ENCODE data around the gene ASNSD1.
"Not testable (repeated sequence)": the region's sequence is repeated elsewhere in the genome, so short reads cannot be mapped to it uniquely, and the experiment has no call there.

ASNSD1 gene

DNA sequence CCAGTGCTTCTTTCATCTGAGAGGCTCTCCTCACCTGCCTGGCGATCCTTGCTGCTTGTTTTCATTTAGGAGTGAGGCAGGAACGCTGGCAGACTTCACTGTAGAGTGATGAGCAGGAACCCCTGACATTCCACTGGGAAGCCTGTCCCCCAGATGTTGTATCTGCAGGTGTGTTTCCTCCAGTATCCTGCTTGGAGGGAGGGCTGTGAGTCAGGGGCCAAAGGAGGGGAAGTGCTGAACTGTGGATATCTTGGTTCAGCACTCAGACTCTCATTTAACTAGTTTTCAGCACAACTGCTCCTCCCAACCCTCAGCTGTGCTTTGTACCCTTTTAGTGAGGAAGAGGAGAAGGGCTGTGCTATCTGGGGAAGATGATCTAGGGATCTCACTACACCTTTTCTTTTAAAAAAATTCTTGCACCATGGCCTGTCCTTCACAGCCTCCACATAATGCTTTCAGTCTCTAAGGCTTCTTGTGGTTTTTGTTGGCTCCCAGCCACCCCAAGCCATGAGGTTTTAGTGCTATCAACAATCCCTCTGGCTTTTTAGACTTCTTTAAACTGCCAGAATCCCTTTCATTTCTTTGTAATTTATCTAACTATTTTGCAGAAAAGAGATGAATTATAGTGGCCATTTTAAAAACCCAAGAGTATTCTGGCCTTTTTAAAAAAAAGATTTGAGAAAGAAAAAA lies 24.4 kb downstream of the ASNSD1 start:
- no peak for DNase-seq (ENCODE audit: low read depth, low spot score)

GRCh38 chr2:189687796-189688195 lies 26.5 kb downstream of the ASNSD1 start:
- not testable (repeated sequence) for DNase-seq (ENCODE audit: low read depth, low spot score)

DNA sequence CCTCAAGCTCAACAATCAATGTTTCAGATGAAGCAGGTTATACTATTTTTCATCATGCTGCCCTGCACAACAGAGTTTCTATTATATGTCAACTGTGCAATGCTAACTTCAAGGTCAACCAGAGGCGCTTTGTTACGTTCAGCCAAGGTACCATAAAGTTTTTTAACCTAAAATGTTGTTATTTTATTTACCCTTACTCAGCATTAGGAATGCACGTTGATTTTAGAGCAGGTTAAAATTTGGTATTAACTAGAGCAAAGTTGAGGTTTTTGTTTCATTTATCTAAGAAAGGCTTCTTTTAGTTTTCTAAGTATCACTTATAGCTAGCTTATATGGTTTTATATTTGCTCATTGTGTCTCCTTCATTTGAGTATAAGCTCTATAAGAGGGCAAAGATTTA lies 35.0 kb downstream of the ASNSD1 start:
- DNase-seq (ENCODE audit: low read depth, low spot score): no peak

DNA sequence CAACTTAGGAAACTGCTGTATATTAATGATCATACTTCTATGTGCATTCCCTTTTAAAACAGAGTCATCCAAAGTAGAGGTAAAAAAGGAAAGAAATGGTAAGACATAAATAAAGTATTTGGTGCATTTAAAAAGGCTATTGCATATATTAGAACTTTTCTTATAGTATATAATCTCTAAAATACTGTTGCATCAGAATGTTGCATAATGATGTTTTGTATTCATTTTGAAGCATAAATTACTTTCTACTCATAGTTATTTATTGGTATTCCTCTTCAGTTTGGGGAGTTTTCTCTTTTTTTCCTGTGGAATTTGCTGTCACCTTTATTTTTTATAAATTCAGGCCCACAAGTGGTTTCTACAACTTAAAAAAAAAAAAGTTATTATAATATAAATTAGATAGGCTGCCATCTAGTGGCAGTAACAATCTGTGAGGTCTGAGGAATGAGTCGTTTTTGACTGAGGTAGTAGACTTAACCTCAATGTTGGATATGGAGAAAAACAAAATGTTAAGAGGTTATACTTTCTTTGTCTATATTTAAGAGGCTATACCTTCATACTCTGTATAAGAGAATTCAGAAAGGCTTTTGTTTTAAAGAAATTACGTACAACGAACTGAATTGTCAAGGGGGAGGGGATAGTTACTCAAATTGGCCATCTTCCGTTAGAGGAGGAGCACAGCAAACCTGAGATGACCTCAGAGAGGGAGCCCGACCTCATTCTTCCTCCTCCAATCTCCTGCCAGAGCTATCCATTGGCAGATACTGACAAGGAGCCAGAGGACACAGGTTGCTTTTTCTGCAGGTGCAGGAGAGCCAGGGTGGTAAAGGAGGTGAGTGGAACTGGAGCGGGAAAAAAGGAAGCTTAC lies 37.0 kb downstream of the ASNSD1 start:
- DNase-seq (ENCODE audit: low read depth, low spot score): no peak

DNA sequence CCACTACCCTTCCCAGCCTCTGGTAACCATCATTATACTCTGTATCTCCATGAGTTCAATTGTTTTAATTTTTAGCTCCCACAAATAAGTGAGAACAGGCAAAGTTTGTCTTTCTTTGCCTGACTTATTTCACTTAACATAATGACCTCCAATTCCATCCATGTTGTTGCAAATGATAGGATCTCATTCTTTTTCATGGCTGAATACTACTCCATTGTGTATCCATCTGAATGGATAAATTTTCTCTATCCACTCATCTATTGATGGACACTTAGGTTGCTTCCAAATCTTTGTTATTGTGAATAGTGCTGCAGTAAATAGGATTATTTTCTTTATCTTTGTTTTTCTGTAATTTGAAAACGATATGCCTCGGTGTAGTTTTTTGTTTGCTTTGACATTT lies 39.4 kb downstream of the ASNSD1 start:
- no peak for DNase-seq (ENCODE audit: low read depth, low spot score)

DNA sequence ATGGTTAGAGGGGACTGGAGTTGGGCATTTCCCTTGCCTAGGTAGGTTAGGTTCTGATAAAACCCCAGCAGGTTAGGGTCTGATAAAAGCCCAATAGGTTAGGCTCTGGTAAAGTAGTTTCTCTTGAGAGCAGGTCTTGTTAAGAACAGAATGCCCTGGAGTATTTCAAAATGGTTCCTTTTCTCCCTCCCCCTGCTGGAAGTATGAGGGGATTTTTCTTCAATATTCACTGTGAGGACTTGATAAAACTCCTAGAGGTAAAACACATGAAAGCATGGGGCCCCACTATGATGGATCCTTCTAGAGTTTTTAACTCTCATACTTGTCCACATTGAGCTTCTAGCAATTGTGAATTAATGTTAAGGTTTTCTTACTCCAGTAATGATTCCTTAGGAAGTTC lies 40.8 kb downstream of the ASNSD1 start:
- no peak for DNase-seq (ENCODE audit: low read depth, low spot score)

DNA sequence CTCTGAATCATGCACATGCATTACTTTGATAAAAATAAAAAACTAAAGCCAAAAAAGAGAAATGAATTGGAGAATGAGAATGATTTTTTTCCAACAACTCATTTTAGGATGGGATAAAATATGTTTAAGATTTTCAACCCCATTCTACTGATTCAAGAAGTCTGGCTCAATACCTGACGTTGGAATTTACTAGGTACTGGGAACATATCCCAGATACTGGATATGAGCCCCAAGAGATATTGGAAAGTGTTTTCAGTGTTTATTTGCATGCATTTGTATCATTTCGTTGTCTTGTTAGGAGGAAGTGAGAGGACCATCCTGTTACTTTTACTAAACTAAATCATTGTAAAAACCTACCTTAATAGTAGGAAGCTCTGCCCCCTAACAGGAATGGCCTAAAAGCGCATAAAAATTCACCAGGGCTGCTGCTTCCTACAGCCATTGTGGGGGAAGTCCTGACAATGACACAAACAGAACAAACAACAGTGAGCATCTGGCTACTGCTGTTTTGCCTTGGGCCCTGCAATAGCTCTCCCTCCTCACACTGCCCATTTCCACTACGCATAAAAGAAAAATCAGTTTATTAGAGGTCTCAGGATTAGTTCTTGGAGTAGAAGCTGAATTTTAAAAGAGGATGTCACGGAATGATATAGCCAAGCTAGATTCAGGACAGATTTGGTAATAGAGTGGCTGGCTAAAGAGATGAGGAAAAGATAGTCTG lies 48.4 kb downstream of the ASNSD1 start:
- no peak for DNase-seq (ENCODE audit: low read depth, low spot score)

- DNase-seq (ENCODE audit: low read depth, low spot score): not testable (repeated sequence)
These were observed 56.3 kb downstream of the ASNSD1 start for GRCh38 chr2:189717593-189717992.

DNA sequence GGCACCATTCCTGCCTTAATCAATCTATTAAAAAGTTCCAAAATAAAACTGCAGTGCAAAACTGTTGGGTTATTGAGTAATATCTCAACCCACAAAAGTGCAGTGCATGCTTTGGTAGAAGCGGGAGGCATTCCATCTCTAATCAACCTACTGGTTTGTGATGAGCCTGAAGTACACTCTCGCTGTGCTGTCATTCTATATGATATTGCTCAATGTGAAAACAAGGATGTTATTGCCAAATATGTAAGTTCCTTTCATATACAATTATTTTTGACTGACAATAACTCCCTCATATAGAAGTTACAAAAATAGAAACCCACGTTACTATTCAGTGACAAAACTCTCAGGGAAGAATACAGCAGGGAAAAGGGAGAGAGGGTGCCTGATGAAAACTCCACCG lies 58.3 kb downstream of the ASNSD1 start:
- no peak for DNase-seq (ENCODE audit: low read depth, low spot score)
